GM18517 (cell line): ENCODE results near the gene NAALADL2.
"Not testable (repeated sequence)": the region's sequence is repeated elsewhere in the genome, so short reads cannot be mapped to it uniquely, and the experiment has no call there.

Experiments used
- ATAC-seq: cut with Tn5 transposase; IDR thresholded peaks from one replicate; pipeline ENCODE4 v1.9.1; 2021; ENCODE audit warnings: mild to moderate bottlenecking, moderate library complexity; ENCODE audit not compliant: unreplicated experiment

The NAALADL2 gene

DNA sequence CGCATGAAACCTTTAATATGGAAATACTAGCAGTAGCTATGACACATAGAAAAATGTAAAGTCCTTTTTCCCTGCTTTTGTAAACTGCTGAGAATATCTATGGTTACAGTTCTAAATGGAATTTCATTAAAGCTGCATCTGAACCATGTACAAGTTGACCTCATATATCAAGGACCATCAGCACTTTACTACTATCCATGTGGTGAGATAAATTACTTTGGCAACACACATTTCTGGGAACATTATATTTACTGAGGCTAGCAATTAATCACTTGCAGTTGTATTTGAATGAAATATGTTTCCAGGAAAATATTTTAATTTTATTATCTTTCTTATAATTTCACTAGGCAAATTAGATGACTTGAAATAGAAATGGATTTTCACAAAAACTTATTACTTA, 545.5 kb downstream of the NAALADL2 start:
- ATAC-seq = no peak

DNA sequence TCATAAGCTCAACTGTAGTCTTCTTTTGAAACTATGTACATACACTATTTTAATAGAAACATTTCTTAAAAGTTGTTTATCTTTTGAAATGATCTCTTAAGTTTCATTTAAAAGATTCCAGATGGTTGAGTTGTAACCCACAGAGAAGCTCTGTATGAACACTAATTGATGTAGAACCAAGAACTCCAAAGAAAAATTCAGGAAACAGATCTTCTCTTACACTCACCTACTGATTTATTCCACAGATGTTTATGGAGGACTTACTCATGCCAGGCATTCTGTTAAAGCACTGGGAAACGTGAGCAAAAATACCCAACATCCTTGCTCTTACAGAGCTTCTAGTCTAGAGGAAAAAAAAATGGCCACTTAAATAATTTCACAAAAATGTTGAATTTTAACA, 551.1 kb downstream of the NAALADL2 start:
- ATAC-seq = no peak

DNA sequence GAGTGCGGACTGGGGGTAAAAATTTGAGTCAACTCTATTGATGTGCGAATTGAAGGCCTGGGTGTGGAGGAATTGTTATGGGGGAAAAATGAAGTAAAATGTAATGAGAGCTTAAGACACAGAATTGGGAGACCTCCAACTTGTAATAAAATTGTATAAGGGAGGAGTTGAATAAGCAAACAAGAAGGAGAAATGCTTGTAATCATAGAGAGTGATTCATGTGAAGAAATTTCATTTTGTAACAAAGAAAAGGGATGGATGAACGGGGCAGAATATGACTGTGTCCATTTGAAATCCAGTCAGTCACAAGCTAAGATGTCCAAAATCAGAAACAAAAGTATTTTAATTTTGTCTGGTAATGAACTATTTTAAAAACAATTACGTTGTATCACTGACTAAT, 552.3 kb downstream of the NAALADL2 start:
- ATAC-seq = no peak

DNA sequence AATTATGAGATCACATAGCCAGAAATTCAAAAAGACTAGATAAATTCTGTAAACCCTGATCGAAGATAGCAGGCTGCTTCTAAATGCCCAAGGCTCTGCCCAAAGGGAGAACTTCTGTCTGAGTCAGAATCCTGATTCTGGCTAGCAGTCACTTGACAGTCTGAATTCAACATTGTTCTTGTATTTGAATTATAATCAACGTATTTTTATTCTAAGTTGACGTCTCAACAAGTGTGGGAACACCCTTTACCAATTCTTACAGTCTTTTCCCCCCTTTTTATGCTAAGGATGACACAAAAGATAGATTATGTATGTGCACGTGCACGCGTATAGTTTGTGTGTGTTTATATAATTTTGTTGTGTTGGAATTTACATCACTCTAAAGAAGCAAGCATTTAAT, 552.8 kb downstream of the NAALADL2 start:
- no peak for ATAC-seq

DNA sequence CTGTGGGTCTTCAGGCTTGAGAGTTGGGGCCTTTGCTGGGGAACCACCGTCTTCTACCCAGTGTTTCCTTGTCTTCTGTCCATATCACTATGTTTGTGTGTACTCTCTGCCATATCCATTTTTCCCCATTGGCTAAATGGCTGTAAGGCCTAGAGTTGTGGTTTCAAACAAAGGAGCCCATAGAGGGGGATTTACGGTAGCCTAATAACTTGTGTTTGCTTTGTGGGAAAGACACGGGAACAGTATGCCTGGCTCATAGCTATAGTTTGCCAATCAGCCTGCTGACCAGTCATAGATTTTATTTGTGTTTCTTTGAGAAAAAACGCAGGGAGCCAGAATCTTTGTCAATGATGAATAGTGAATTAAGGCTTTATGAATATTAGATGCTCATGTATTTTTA, 554.8 kb downstream of the NAALADL2 start:
- no peak for ATAC-seq

DNA sequence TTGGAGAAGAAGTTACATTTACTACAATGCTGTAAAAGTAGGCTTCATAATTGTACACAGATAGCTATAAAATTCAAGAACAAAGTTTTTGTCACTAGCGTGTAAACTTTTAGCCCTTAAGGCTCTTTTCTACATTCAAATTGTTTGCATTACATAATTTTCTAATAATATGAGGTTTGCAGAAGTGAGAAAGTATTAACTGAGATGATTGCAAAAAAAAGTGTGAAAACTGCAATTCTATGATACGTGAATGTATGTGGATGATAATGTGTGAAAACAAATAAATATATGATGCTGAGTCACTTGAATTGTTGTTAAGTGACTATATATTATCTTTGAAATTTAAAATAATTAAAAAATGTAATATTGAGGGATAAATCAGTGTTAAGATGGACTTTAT, 557.5 kb downstream of the NAALADL2 start:
- ATAC-seq = no peak

DNA sequence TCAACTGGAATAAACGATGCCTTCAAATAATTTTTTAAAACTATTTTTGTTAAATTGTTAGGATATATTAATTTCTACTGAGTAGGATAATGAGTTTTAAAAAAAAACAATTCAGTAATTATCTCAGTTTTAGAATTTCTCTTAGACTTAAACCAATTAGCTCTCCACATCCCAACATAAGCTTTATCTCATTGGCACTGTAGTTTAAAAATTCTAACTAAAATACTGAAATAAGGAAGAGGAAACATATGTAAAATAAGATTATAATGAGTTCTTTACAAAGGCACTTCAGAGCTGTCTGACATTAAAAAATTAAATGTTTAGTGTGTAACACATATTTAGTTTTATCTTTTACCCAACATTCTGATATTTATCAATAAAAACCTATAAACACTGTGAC, 558.3 kb downstream of the NAALADL2 start:
- ATAC-seq = no peak

DNA sequence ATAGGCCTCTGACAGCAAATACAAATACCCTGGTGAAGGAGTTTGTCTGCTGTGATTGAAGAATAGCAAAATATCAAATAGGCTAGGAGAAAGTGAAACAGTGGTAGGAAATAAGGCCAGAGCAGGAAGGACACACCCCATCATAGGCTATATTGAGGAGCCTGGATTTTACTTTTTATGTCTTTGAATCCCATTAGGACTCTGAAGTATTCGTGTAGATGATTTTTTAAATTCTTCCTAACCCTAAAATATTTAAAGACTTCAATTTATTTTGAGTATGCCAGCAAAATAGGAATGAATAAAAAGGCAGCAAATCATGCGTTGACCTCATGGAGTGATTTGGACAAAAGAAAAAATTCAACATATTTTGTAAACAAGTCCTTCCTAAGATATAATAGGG, 562.8 kb downstream of the NAALADL2 start:
- ATAC-seq = no peak

DNA sequence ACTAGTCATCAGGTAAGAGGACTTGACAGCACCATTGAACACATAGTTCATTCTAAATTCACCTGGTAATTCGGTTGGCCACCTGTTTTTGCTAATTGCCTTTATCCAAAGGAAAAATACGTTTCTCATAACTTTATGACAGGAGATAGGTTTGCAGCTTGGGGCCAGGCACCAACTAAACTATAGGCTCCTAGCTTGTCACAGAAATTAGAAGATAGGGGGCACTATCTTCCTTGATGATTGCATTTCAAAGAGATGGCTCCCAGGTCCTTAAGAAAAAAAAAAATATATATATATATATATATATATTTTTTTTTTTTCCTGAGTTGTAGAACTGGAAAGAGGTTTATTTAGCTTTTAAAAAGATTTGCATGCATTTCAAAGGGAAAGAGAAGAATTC, 563.6 kb downstream of the NAALADL2 start:
- ATAC-seq = no peak

DNA sequence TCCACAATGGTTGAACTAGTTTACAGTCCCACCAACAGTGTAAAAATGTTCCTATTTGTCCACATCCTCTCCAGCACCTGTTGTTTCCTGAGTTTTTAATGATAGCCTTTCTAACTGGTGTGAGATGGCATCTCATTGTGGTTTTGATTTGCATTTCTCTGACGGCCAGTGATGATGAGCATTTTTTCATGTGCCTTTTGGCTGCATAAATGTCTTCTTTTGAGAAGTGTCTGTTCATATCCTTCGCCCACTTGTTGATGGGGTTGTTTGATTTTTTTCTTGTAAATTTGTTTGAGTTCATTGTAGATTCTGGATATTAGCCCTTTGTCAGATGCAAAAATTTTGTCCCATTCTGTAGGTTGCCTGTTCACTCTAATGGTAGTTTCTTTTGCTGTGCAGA, 564.7 kb downstream of the NAALADL2 start:
- ATAC-seq = not testable (repeated sequence)

DNA sequence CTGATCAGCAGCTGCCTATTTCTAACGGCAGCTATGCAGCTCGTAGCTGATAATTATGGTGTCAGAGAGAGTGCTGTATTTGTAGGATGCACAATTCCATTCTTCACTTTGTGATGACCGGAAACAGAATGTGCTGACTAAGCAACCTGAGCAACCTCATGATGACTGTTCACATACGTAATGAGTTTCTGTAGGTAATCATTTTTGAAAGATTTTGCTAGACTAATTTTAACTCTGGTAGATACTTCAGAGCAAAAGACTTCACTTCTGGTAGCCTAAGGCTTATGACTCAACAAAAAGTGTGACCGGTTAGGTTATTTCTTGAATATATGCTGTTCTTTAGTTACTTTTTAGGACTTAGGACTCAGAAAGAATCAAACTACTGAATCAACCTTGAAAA, 567.7 kb downstream of the NAALADL2 start:
- no peak for ATAC-seq

DNA sequence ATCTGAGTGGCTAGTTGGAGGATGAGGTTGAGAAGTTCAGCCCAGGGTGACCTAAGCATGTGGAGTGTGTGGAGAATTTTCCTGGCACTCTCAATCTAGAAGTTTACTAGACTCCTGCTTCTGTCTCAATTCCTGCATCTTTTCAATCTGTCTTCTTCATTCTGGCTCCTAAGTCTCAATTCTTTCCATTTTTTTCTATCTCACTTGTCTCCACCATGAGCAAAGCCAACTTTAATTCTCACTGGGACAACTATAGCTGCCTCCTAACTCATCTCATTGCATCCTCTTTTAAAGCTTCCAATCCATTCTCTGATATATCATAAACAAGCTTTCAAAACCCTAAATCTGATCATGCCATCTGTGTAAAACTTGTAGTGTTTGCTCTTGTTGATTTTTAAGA, 569.3 kb downstream of the NAALADL2 start:
- no peak for ATAC-seq

DNA sequence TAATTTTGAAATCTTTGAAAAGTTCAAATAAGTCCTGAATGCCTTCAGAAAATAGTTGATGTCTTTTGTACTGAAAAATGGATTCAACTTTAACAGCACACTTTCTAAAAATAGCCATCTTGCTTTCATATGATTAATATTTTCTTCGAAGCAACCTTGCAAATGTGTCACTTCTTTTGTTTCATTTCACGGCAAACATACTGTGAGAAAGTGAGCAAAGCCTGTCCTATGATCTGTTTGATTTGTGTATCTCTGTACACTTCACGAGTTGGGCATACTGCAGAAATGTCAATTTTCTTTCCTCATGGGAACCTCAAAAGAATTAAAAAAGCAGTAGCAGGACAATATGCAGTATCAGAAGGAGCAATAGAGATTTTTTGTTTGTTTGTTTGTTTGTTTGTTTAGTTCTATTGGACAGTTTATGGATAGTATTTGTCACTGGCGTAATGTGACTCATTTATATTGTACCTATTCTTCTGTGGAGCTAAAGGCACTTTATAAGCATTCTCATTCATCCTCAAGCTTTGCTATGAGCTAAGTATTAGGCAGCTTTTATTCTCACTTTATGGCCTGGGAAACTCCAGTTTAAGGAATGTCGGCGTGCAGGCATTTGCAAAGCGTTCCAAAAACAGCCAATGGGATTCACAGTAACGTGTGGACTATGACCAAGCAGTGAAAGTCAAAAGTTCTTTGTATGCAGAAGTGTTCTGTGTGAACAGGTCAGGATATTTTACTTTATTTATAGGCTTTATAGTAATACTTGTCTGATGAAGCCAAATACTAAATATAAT, 572.0 kb downstream of the NAALADL2 start:
- no peak for ATAC-seq

DNA sequence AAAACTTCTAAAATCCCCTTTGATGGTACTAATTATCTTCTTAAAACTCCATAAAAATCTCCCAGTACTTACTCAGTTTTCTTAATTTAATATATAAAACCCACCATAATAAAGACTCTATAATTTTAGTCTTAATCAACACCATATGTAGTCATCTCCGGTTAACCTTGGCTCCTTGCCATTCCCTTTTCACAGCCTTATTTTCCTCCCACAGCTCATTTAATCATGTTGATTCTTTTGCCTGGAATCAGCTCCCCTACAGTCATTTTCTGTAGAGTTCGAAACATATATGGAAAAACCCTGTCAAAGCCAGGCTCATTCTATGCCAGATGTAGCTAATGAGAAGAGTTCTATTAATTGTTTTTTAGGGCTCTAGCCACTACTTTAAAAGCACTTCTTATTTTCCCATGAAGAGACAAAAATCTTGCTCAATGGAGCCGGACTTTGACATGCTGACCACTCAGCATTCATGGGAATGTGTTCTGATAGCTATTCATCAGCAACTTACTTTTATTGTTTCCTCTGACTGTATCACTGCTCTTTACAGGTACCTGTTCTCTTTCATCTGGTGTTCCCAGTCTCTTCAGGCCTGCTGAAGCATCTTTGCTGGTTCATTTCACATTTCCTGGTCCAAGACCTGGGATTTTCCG, 573.4 kb downstream of the NAALADL2 start:
- no peak for ATAC-seq

DNA sequence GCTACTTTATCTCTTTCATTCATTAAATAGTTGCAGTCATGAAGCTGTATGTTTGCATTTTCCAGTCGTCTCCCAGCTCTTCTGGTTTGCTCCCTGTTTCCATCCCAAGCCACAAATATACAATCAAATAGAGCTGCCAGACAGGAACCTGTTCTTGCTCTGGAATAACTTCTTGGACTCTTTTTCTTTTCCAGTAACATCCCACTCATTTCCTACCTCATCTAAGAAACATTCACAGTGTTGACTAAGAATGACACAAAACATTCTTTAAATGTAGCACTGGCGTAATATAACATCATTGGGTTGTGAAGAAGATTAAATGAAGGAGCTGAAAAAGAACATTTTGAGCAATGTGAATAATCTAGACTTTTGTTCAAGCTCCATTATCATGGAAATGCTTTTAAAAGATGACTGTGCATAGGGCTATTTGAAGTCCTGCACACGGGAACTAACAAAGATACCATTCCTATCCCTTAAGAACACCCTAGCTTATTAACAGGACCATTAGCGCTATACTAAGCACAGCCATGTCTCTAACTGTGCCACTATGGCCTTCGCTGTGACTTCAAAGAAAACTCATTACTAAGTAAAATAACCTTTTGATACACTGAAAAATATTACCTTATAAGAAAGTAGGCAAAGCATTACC, 574.0 kb downstream of the NAALADL2 start:
- ATAC-seq = no peak

DNA sequence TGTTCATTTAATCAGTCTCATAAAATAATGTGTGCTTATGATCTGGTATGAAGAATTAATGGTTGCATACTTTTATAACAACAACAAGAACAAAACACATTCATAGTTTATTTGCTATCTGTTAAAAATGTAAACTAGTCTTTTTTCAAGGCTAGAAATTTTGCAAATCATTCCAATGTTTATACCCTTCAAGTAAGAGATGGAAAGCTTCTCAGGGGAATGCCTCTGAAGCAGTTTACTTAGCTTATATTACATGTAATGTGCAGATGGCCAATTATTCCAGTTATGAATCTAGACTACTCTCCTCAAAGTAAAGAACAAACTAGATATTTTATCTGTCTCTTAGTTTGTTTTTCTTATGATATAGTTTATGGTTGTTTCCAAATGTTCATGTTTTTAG, 575.4 kb downstream of the NAALADL2 start:
- ATAC-seq = no peak

DNA sequence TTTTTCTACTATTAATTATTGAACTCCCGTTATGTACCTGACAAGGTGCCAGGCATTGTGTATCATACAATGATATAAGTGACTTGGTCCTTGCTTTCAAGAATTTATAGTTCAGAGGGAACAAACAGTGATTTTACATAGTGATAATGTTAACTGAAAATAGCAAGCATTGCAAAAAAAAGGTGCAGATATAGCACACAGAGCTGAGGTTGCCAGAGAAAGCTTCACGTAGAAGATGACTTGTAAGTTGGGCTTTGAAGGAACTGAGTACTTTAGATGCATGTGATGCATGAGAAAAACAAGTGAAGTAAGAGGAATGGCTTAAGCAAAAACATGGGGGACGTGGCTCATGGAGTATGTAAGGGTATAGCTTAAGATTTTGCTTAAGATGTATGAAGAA, 584.5 kb downstream of the NAALADL2 start:
- no peak for ATAC-seq

DNA sequence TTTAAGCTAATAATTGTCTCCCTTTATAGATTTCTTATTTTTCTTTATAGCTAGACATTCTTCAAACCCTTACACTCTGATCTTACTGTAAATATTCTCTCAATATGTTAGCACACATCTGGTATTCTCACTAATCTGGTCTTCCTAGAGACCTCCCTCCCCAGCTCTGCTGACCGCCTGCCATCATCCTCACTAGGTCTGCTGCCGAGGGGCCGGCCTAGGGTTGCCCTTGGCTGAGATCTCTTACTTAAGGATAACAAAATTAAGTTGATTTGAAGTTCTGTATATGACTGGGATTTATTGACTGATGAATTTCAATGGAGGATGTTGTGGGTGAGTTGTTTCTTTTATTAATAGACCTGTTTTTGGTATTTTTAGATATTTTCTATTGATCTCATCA, 586.6 kb downstream of the NAALADL2 start:
- no peak for ATAC-seq

DNA sequence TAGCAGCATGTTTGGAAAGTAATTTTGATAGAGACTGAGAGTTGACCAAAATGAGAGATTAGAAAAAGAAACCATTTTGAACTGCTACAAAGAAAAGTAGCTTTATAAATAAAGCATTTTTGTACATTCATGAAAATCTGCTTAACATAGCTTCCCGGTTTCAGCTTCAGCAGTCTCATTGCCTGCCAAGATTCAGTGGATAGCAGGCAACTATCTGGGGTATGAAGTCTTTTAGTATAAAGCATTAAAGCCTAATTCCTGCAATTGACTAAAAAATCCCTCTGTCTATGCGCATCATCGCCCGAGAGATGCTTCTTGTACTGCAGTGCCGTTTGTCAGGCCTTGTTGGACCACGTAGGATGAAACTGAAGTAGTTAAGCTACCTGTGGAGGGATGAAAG, 588.4 kb downstream of the NAALADL2 start:
- ATAC-seq = no peak

DNA sequence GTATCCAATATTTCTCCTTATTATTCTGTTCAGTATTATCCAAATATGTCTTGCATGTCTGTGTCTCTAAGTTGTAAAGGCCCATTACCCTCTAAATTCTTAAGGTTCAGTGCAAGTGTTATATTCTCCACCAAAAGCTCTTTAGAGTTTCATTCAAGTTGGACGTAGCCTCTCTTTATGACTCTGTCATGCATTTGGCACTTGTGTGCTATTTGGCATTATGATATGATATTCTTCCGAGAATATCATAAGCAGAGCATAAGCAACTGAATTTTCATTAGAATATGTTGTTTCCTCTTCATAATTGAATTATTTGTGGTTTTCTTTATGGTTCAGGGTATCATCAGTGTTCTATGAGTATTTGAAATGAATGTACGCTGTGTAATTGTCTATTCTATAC, 594.2 kb downstream of the NAALADL2 start:
- ATAC-seq = no peak

DNA sequence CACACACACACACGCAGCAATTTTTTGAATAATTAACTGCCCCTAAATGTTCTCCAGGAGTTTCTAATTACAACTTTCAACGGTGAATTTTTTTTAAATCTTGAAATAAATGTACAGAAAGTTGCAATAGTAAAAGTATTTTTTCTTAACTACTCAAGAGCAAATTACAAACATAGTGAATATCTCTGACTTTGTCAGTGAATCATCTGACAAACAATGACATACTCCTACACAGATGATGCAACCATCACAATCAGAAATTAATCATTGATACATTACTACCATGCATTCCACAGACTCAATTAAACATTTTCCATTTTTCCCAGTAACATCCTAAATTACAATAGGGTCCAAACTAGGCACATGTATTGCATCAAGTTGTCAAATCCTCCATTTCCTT, 597.3 kb downstream of the NAALADL2 start:
- no peak for ATAC-seq

DNA sequence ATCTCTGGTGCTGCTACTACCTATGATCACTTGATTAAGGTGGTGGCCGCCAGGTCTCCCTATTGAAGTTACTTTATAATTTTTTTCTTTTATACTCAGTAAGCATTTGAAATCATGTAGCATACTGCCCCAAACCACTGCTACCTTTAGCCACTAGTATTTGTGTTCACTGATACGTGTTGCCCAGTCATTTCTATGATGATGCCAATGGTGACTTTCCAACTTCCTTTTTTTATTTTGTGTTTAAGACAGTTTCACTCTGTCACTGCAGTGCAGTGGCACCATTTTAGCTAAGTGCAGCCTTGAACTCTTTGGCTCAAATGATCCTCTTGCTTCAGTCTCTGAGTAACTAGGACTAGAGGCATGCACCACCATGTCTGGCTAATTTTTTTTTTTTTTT, 598.2 kb downstream of the NAALADL2 start:
- ATAC-seq = peak; percentile 73
